Neural cell (in vitro differentiated cells): ENCODE results near the gene LPGAT1. TPM values are rescaled to one million over a fixed set of nuclear protein-coding genes. Genes with fewer than 3 reads are reported as not detected.

Experiments used
- H2AFZ ChIP-seq: fragments of 200-600, 300-800 bp; sonication (generic), shearing (Covaris generic); 2 replicates; pipeline ENCODE4 v1.6.0; 2014; ENCODE audit warnings: low read depth, mild to moderate bottlenecking, antibody characterized with exemption, low read length, moderate library complexity
- H3F3A ChIP-seq: fragments of 200-600 bp; shearing (Covaris generic); 2 replicates; pipeline ENCODE4 v1.6.1; 2016; ENCODE audit warnings: mild to moderate bottlenecking, moderate library complexity, mixed read lengths, antibody characterized with exemption, low read length; ENCODE audit not compliant: insufficient read depth, poor library complexity, severe bottlenecking
- H3K27ac ChIP-seq: fragments of 200-600, 300-800 bp; sonication (generic), shearing (Covaris generic); 2 replicates; pipeline ENCODE4 v1.5.1; 2014; ENCODE audit warnings: mild to moderate bottlenecking, low read length, moderate library complexity
- H3K27me3 ChIP-seq: fragments of 300-800, 200-600 bp; sonication (generic), shearing (Covaris generic); 2 replicates; pipeline ENCODE4 v1.6.0; 2014; ENCODE audit warnings: mild to moderate bottlenecking, low read depth, low read length, moderate library complexity; ENCODE audit not compliant: insufficient read depth
- H3K36me3 ChIP-seq: fragments of 300-800, 200-600 bp; sonication (generic), shearing (Covaris generic); 2 replicates; pipeline ENCODE4 v1.5.1; 2014; ENCODE audit warnings: mild to moderate bottlenecking, antibody characterized with exemption, low read length, moderate library complexity; ENCODE audit not compliant: insufficient read depth
- H3K4me2 ChIP-seq: fragments of 300-800, 200-600 bp; sonication (generic), shearing (Covaris generic); 2 replicates; pipeline ENCODE4 v1.6.0; 2014; ENCODE audit warnings: mild to moderate bottlenecking, low read length
- H3K4me3 ChIP-seq: fragments of 300-800, 200-600 bp; sonication (generic), shearing (Covaris generic); 2 replicates; pipeline ENCODE4 v1.5.1; 2014; ENCODE audit warnings: mild to moderate bottlenecking, low read length, moderate library complexity
- H3K79me2 ChIP-seq: fragments of 200-600 bp; shearing (Covaris generic); replicated peaks from 2 replicates; pipeline ENCODE4 v1.6.0; 2014; ENCODE audit warnings: mild to moderate bottlenecking, low read length, moderate library complexity; ENCODE audit not compliant: insufficient read depth
- H3K9ac ChIP-seq: fragments of 300-800, 200-600 bp; sonication (generic), shearing (Covaris generic); 2 replicates; pipeline ENCODE4 v1.6.1; 2016; ENCODE audit warnings: mild to moderate bottlenecking, low read length, mixed read lengths
- H3K9me2 ChIP-seq: fragments of 200-600 bp; shearing (Covaris generic); 2 replicates; pipeline ENCODE4 v1.6.1; 2016; ENCODE audit warnings: mild to moderate bottlenecking, low read length, mixed read lengths; ENCODE audit not compliant: insufficient read depth
- H3K9me3 ChIP-seq: fragments of 200-600, 300-800 bp; sonication (generic), shearing (Covaris generic); 2 replicates; pipeline ENCODE4 v1.6.1; 2016; ENCODE audit warnings: mild to moderate bottlenecking, mixed run types, low read length, moderate library complexity, mixed read lengths
- H4K20me1 ChIP-seq: fragments of 200-600 bp; shearing (Covaris generic); 2 replicates; pipeline ENCODE4 v1.6.1; 2016; ENCODE audit warnings: mild to moderate bottlenecking, mixed run types; ENCODE audit not compliant: insufficient read depth
- CTCF ChIP-seq: fragments of 450-650 bp; IDR thresholded peaks from 2 replicates; pipeline ENCODE4 v1.5.1; 2014; ENCODE audit warnings: antibody characterized with exemption, mild to moderate bottlenecking, moderate library complexity; ENCODE audit not compliant: poor library complexity, severe bottlenecking
- EP300 ChIP-seq: fragments of 450-650 bp; conservative IDR thresholded peaks from 2 replicates; pipeline ENCODE4 v1.6.1; 2014; ENCODE audit warnings: antibody characterized with exemption, mild to moderate bottlenecking, moderate library complexity; ENCODE audit not compliant: poor library complexity, severe bottlenecking
- EZH2 ChIP-seq: fragments of 200-600, 300-800 bp; shearing (Covaris generic), sonication (generic); IDR thresholded peaks from 2 replicates; pipeline ENCODE4 v1.6.1; 2014; ENCODE audit warnings: antibody characterized with exemption, low read length, borderline replicate concordance, mild to moderate bottlenecking; ENCODE audit not compliant: insufficient read depth, poor library complexity, severe bottlenecking
- MXI1 ChIP-seq: fragments of 450-650 bp; conservative IDR thresholded peaks from 2 replicates; pipeline ENCODE4 v1.6.1; 2014; ENCODE audit warnings: antibody characterized with exemption, mild to moderate bottlenecking; ENCODE audit not compliant: poor library complexity, severe bottlenecking
- POLR2AphosphoS5 ChIP-seq: IDR thresholded peaks from 2 replicates; pipeline ENCODE4 v1.6.1; 2012
- RAD21 ChIP-seq: fragments of 450-650 bp; conservative IDR thresholded peaks from 2 replicates; pipeline ENCODE4 v1.6.1; 2014; ENCODE audit warnings: antibody characterized with exemption, mild to moderate bottlenecking, moderate library complexity
- REST ChIP-seq: IDR thresholded peaks from 2 replicates; pipeline ENCODE4 v1.6.1; 2012; ENCODE audit warnings: borderline replicate concordance
- SMC3 ChIP-seq: fragments of 450-650 bp; conservative IDR thresholded peaks from 2 replicates; pipeline ENCODE4 v1.6.1; 2014; ENCODE audit warnings: antibody characterized with exemption, mild to moderate bottlenecking, moderate library complexity; ENCODE audit not compliant: poor library complexity
- TAF1 ChIP-seq: IDR thresholded peaks from 2 replicates; pipeline ENCODE4 v1.6.1; 2012; ENCODE audit warnings: low read depth
- polyA plus RNA-seq: library from polyadenylated mRNA; depleted of rRNA; stranded (reverse); fragments of >200 nt; gene quantifications from 2 replicates; pipeline ENCODE4 v1.2.3, GENCODE V29; 2014

LPGAT1 gene
- polyA plus RNA-seq, 1 donor from 2014 or later: 53.1 TPM

DNA sequence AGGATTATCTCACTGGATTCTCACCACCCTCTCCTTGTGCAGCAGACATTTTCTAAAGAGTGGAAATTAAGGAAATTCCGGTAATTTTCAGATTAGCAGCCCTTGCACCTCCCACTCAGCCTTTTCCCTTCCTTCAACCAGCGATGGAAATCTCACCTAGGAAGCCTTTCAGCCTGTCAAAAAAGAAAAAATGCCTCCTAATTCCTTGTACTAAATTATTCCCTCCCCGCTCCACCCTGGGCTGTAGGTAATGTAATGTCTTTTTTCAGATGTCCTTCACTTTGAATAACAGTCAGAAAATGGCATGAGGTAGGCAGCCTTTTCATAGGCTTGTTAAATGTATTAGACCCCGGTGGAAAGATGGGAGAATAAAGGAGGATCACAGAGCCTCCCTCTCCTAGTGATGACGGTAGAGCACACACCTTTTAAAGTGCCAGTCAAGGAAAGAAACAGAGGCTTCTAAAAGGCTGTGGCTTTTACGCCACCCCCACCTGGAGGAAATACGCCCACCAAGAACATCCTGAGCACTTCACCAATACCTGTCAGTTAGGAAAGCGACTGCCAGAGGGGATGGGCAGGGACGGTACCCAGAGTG is 92.4 kb downstream of the LPGAT1 start:
- no peaks in the 10 kb centered on the region for H4K20me1 ChIP-seq
- TF ChIP-seq REST (no peak), POLR2AphosphoS5 (no peak), MXI1 (no peak), TAF1 (no peak), EZH2 (no peak), RAD21 (no peak), CTCF (no peak), EP300 (no peak), SMC3 (no peak)
- H3K4me3 ChIP-seq: no peak overlapping the region
- H2AFZ ChIP-seq: no peak overlapping the region
- H3K79me2 ChIP-seq: no peaks in the 10 kb centered on the region
- no peaks in the 10 kb centered on the region for H3K9me2 ChIP-seq
- H3K4me2 ChIP-seq: no peak overlapping the region
- H3K9ac ChIP-seq: no peak overlapping the region
- no peaks in the 10 kb centered on the region for H3K36me3 ChIP-seq
- H3K27me3 ChIP-seq: no peaks in the 10 kb centered on the region
- no peaks in the 10 kb centered on the region for H3K9me3 ChIP-seq
- H3F3A ChIP-seq: no peaks in the 10 kb centered on the region
- no peak overlapping the region for H3K27ac ChIP-seq

- Histone ChIP-seq H3K27ac (no peak overlapping the region), H3K9me2 (no peaks in the 10 kb centered on the region), H3F3A (no peaks in the 10 kb centered on the region), H3K4me2 (no peak overlapping the region), H3K9me3 (no peaks in the 10 kb centered on the region), H3K36me3 (no peaks in the 10 kb centered on the region), H3K79me2 (no peaks in the 10 kb centered on the region), H4K20me1 (no peaks in the 10 kb centered on the region), H3K27me3 (no peaks in the 10 kb centered on the region), H3K9ac (no peak overlapping the region), H2AFZ (no peak overlapping the region), H3K4me3 (no peak overlapping the region)
- TF ChIP-seq SMC3 (no peak), EZH2 (no peak), MXI1 (no peak), REST (no peak), TAF1 (no peak), EP300 (no peak), RAD21 (no peak), CTCF (no peak), POLR2AphosphoS5 (no peak)
Observed at GRCh38 chr1:211737115-211738035, 93.2 kb downstream of the LPGAT1 start.
